Stimulated activated CD8-positive, alpha-beta memory T cell treated with anti-CD3 and anti-CD28 coated beads, Interleukin-15, amount 100 ng/mL, for 1 hour (primary cell): ENCODE data around the gene MTX3.

ENCODE experiments used
- DNase-seq: peaks from one replicate; pipeline ENCODE4 v3.0.0-alpha.2; 2020; ENCODE audit warnings: low read depth

Gene MTX3, protein sequence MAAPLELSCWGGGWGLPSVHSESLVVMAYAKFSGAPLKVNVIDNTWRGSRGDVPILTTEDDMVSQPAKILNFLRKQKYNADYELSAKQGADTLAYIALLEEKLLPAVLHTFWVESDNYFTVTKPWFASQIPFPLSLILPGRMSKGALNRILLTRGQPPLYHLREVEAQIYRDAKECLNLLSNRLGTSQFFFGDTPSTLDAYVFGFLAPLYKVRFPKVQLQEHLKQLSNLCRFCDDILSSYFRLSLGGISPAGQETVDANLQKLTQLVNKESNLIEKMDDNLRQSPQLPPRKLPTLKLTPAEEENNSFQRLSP

GRCh38 chr5:79990598-79991507 is at the start of gene MTX3:
MTX3 (minus strand) TSS chr5:79991262; CDS start chr5:79991238, 24 bp downstream.
- DNase-seq: peak; percentile 74

- DNase-seq: no peak
These were observed 48.6 kb upstream of the MTX3 start for GRCh38 chr5:80039650-80040049.

GRCh38 chr5:80037366-80037765 is 46.3 kb upstream of the MTX3 start:
- DNase-seq: no peak

GRCh38 chr5:80036615-80037014 is 45.6 kb upstream of the MTX3 start:
- no peak for DNase-seq

- DNase-seq: no peak
These were observed 44.8 kb upstream of the MTX3 start for GRCh38 chr5:80035839-80036238.

- no peak for DNase-seq
These were observed 44.1 kb upstream of the MTX3 start, which contains the start of gene THBS4 for GRCh38 chr5:80034962-80035821. THBS4 (plus strand) TSS chr5:80035348; CDS start chr5:80035538, 190 bp downstream.

- no peak for DNase-seq
These were observed 43.5 kb upstream of the MTX3 start for GRCh38 chr5:80034559-80034958.

DNA sequence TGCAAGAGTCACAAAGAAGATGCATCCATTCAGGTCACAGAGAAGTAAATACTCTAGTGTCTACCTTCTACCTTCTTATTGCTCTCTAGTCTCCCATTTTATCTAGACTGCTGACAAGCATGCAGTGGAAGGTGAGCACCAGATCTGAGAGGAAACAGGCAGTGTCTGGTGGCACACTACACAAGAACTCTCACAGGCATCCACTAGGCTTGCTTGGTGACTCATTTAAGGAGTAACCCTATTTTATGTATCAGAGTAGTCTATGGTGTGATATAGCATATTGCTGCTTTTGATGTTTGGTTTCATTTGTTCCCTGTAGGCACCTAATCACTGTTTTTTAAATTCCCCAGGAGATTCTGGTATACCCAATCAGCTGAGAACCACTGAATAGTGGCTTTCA is 42.5 kb upstream of the MTX3 start:
- no peak for DNase-seq

- no peak for DNase-seq
These were observed 40.0 kb upstream of the MTX3 start for GRCh38 chr5:80031109-80031508.

DNA sequence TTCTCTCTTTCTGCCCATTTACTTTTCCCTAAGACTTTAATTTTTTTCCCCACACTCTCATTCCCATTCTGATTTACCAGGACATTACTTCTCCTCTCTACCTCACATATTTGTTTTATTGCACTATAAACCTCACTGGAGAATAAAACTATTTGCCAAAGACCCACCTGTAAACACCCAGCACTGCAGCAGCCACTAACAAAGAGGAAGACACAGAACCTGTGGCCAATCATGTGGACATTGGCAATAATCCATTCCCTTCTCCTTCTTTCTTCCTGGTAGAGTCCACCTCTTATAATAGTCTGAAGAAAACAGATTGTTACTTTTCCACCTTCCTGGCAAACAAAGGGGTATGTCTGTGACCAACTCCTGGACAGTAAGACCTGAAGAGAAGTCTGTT is 35.8 kb upstream of the MTX3 start:
- DNase-seq: no peak

GRCh38 chr5:80025069-80025468 is 34.0 kb upstream of the MTX3 start:
- no peak for DNase-seq

DNA sequence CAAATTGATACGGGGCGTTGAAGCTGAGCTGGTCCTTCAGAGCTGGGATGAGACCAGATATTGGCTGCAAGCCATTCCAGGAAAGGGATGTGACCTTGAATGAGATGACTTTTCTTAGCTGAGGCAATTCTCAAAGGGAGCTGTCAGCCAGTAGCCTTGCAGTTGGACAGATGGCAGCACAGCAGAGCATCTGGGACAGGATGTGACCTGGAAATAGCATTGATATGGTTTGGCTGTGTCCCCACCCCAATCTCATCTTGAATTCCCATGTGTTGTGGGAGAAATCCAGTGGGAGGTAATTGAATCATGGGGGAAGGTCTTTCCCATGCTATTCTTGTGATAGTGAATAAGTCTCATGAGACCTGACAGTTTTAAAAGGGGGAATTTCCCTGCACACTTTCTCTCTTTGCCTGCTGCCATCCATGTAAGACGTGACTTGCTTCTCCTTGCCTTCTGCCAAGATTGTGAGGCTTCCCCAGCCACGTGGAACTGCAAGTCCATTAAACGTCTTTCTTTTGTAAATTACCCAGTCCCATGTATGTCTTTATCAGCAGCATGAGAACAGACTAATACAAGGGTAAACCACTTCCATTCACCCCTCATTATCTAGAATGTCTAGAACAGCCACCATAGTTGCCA is 19.8 kb upstream of the MTX3 start:
- no peak for DNase-seq

GRCh38 chr5:80008995-80009765 is 18.1 kb upstream of the MTX3 start:
- no peak for DNase-seq

DNA sequence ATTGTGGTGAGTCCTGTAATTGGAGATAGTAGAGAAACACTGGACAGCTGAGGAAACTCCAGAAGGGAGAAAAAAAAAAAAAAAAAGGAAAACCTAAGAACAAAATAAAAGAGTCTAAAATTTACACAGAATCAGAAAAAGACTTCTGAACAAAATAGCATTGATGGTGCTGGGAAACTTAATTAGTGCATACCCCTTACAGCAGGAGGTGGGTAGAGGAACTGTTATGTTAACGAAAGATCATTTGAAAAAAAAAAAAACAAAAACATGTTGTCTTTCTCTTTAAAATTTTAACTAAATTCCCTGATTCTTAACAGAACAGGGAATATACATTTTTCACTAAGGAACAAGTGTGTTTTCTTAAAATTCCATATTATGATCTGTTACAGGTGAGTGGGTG is 11.6 kb upstream of the MTX3 start:
- no peak for DNase-seq

- DNase-seq: no peak
These were observed 8.7 kb upstream of the MTX3 start for GRCh38 chr5:79999722-80000121.

DNA sequence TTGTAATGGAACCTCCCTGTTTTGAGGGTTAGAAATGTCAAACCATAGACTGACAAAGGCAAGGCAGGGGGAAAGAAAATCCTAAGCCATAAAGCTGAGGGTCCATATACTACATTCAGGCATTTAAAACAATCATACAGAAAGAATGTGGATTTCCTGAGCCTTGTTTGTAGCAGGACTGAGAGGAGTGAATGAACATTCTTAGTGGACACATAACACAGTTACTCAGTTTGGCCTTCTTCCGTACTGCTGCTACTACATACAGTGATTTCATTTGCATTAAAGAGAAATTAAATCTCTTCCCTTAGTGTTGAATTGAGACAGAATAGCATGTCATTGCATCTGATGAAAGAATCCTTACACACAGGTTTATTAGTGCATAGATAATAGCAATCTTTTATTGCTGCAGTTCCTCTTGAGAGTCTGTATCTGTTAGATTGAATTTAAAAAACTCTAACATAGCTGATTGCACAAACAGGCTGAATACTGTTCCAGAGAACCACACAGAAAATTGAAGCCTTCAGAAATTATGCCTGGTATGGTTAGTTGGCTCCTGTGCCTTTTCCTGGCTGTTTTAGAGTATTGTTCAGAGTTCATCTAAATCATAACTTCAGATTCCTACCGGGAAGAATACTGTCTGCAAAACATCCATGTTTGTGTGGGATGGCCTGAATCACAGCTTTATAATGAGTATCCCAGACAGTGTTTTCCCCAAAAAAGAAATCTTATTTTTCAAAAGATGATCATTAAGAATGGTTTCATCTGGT is 2.0 kb upstream of the MTX3 start:
- DNase-seq: no peak

- no peak for DNase-seq
These were observed 861 bp downstream of the MTX3 start for GRCh38 chr5:79990205-79990597.

DNA sequence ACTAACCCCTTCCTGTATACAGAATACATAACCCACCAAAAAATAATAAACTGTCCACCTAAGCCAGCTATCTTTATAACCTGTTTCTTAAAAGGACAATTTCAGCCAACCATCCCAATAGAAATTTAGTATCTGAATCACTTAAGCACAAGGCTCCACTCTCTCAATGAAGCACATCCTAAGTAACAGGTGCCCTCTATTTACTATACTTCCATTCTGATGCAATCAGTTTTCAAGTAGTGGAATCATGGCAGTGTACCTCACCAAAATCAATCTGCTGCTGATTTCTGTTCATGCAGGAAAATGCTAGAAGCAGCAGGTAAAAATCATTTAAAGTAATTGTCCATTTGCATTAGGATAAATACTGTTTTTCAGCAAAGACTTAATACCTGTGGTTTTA is 4.8 kb downstream of the MTX3 start:
- no peak for DNase-seq

GRCh38 chr5:79985288-79985687 is 5.8 kb downstream of the MTX3 start:
- no peak for DNase-seq

GRCh38 chr5:79984363-79984762 is 6.7 kb downstream of the MTX3 start:
- no peak for DNase-seq
